ENCODE results near the gene ATP6V0A1.

ATP6V0A1 gene

GRCh38 chr17:42484304-42484703, 25.6 kb downstream of the ATP6V0A1 start:
- H3K4me2 ChIP-seq (ENCODE audit: low read depth, low read length, poor library complexity, severe bottlenecking): peak overlapping the region; percentile 52
- no peak overlapping the region for H2AFZ ChIP-seq (ENCODE audit: low read length)
- TF ChIP-seq EZH2phosphoT487 (IDR thresholded peaks at IDR 0.05; ENCODE audit: borderline replicate concordance): no peak
- H3K79me2 ChIP-seq (ENCODE audit: insufficient read depth, low read length): no peaks in the 10 kb centered on the region
- 0 out of 2 replicates have a peak, but pooled peaks cover 3% of the 10 kb centered on the region for H3K36me3 ChIP-seq (ENCODE audit: insufficient read depth, low read length)
- peaks cover 6% of the 10 kb centered on the region for H3F3A ChIP-seq (ENCODE audit: low read depth)
- peaks cover 18% of the 10 kb centered on the region for H3K4me1 ChIP-seq (ENCODE audit: insufficient read depth, low read length, poor library complexity, severe bottlenecking)
- peak overlapping the region; percentile 44 for H3K4me3 ChIP-seq (ENCODE audit: low read length, poor library complexity, severe bottlenecking)
- no peaks in the 10 kb centered on the region for H4K20me1 ChIP-seq (ENCODE audit: insufficient read depth, low read length, poor library complexity, severe bottlenecking)
- H3K9me2 ChIP-seq (replicated peaks; ENCODE audit: low read depth, low read length): no peaks in the 10 kb centered on the region
- H3K9me3 ChIP-seq (ENCODE audit: insufficient read depth, low read depth, low read length): no peaks in the 10 kb centered on the region
- H3K27me3 ChIP-seq (ENCODE audit: insufficient read depth, low read length, poor library complexity, severe bottlenecking): no peaks in the 10 kb centered on the region
- no peak overlapping the region for H3K9ac ChIP-seq (ENCODE audit: low read depth, low read length, poor library complexity, severe bottlenecking)

GRCh38 chr17:42485680-42486079, 27.0 kb downstream of the ATP6V0A1 start:
- Histone ChIP-seq H3K36me3 (ENCODE audit: insufficient read depth, low read length) (0 out of 2 replicates have a peak, but pooled peaks cover 3% of the 10 kb centered on the region), H3F3A (ENCODE audit: low read depth) (peaks cover 6% of the 10 kb centered on the region)
- TF ChIP-seq CTCF (conservative IDR thresholded peaks at IDR 0.05; ENCODE audit: low read length): no peak
- TF ChIP-seq EZH2phosphoT487 (IDR thresholded peaks at IDR 0.05; ENCODE audit: borderline replicate concordance): no peak

GRCh38 chr17:42488032-42488431, 29.4 kb downstream of the ATP6V0A1 start:
- 0 out of 2 replicates have a peak, but pooled peaks cover 3% of the 10 kb centered on the region for H3K36me3 ChIP-seq (ENCODE audit: insufficient read depth, low read length)
- peak overlapping the region; percentile 1 for H3K4me2 ChIP-seq (ENCODE audit: low read depth, low read length, poor library complexity, severe bottlenecking)
- H3K79me2 ChIP-seq (ENCODE audit: insufficient read depth, low read length): no peaks in the 10 kb centered on the region
- H4K20me1 ChIP-seq (ENCODE audit: insufficient read depth, low read length, poor library complexity, severe bottlenecking): no peaks in the 10 kb centered on the region
- H3K27me3 ChIP-seq (ENCODE audit: insufficient read depth, low read length, poor library complexity, severe bottlenecking): no peaks in the 10 kb centered on the region
- no peaks in the 10 kb centered on the region for H3K9me2 ChIP-seq (replicated peaks; ENCODE audit: low read depth, low read length)
- H3K4me1 ChIP-seq (ENCODE audit: insufficient read depth, low read length, poor library complexity, severe bottlenecking): peaks cover 18% of the 10 kb centered on the region
- no peaks in the 10 kb centered on the region for H3K9me3 ChIP-seq (ENCODE audit: insufficient read depth, low read depth, low read length)
- H3F3A ChIP-seq (ENCODE audit: low read depth): peaks cover 6% of the 10 kb centered on the region
- no peak overlapping the region for H2AFZ ChIP-seq (ENCODE audit: low read length)
- H3K4me3 ChIP-seq (ENCODE audit: low read length, poor library complexity, severe bottlenecking): no peak overlapping the region
- no peak for TF ChIP-seq EZH2phosphoT487 (IDR thresholded peaks at IDR 0.05; ENCODE audit: borderline replicate concordance)
- TF ChIP-seq CTCF (conservative IDR thresholded peaks at IDR 0.05; ENCODE audit: low read length): no peak
- H3K9ac ChIP-seq (ENCODE audit: low read depth, low read length, poor library complexity, severe bottlenecking): no peak overlapping the region

More at GRCh38 chr17:42485680-42486079, 27.0 kb downstream of the ATP6V0A1 start:
- H3K79me2 ChIP-seq (ENCODE audit: insufficient read depth, low read length): no peaks in the 10 kb centered on the region
- H3K9me3 ChIP-seq (ENCODE audit: insufficient read depth, low read depth, low read length): no peaks in the 10 kb centered on the region
- no peak overlapping the region for H3K4me2 ChIP-seq (ENCODE audit: low read depth, low read length, poor library complexity, severe bottlenecking)
- no peak overlapping the region for H3K4me3 ChIP-seq (ENCODE audit: low read length, poor library complexity, severe bottlenecking)
- H3K27me3 ChIP-seq (ENCODE audit: insufficient read depth, low read length, poor library complexity, severe bottlenecking): no peaks in the 10 kb centered on the region
- no peaks in the 10 kb centered on the region for H4K20me1 ChIP-seq (ENCODE audit: insufficient read depth, low read length, poor library complexity, severe bottlenecking)
- peaks cover 18% of the 10 kb centered on the region for H3K4me1 ChIP-seq (ENCODE audit: insufficient read depth, low read length, poor library complexity, severe bottlenecking)
- no peaks in the 10 kb centered on the region for H3K9me2 ChIP-seq (replicated peaks; ENCODE audit: low read depth, low read length)
- no peak overlapping the region for H3K9ac ChIP-seq (ENCODE audit: low read depth, low read length, poor library complexity, severe bottlenecking)
- H2AFZ ChIP-seq (ENCODE audit: low read length): no peak overlapping the region

GRCh38 chr17:42493319-42493718, 34.6 kb downstream of the ATP6V0A1 start:
- Histone ChIP-seq H3K9ac (ENCODE audit: low read depth, low read length, poor library complexity, severe bottlenecking) (no peak overlapping the region), H3K36me3 (ENCODE audit: insufficient read depth, low read length) (no peaks in the 10 kb centered on the region), H3K9me3 (ENCODE audit: insufficient read depth, low read depth, low read length) (no peaks in the 10 kb centered on the region), H3K4me3 (ENCODE audit: low read length, poor library complexity, severe bottlenecking) (no peak overlapping the region), H3K27me3 (ENCODE audit: insufficient read depth, low read length, poor library complexity, severe bottlenecking) (no peaks in the 10 kb centered on the region), H3K4me1 (ENCODE audit: insufficient read depth, low read length, poor library complexity, severe bottlenecking) (peaks cover 37% of the 10 kb centered on the region), H3K4me2 (ENCODE audit: low read depth, low read length, poor library complexity, severe bottlenecking) (no peak overlapping the region), H3K9me2 (replicated peaks; ENCODE audit: low read depth, low read length) (no peaks in the 10 kb centered on the region), H3K79me2 (ENCODE audit: insufficient read depth, low read length) (no peaks in the 10 kb centered on the region), H4K20me1 (ENCODE audit: insufficient read depth, low read length, poor library complexity, severe bottlenecking) (no peaks in the 10 kb centered on the region), H2AFZ (ENCODE audit: low read length) (no peak overlapping the region), H3F3A (ENCODE audit: low read depth) (0 out of 2 replicates have a peak, but pooled peaks cover 4% of the 10 kb centered on the region)
- TF ChIP-seq EZH2phosphoT487 (IDR thresholded peaks at IDR 0.05; ENCODE audit: borderline replicate concordance) (no peak), CTCF (conservative IDR thresholded peaks at IDR 0.05; ENCODE audit: low read length) (no peak)
